Peyer's patch (tissue), 4 donors: ENCODE data around the gene ZNF346.

Source experiments
- CTCF ChIP-seq, 6 experiments: fragments of 450-650 bp in 4 of 6; fragments of 200-600 bp in 2 of 6; sonication (generic) in 1 of 6; IDR thresholded peaks; one replicate each; pipeline ENCODE4 v1.5.1; 2017 to 2019; ENCODE audit warnings: antibody characterized with exemption in 6 of 6, mild to moderate bottlenecking in 3 of 6, moderate library complexity in 1 of 6
- POLR2A ChIP-seq, 2 donors: fragments of 450-650 bp; IDR thresholded peaks; one replicate each; pipeline ENCODE4 v1.5.1; 2017; ENCODE audit warnings: antibody characterized with exemption in 2 of 2, mild to moderate bottlenecking in 2 of 2, moderate library complexity in 2 of 2

GRCh38 chr5:176986280-176986679, 36.2 kb upstream of the ZNF346 start:
- TF ChIP-seq CTCF (IDR thresholded peaks at IDR 0.05) (no peak), POLR2A (IDR thresholded peaks at IDR 0.05) (no peak)
